ENCODE data around the gene MRE11. TPM values are rescaled to one million over a fixed set of nuclear protein-coding genes. Genes with fewer than 3 reads are reported as not detected.

MRE11 gene
- total RNA-seq, 1 experiment from 2014 or later = 40.7 TPM

- no peak overlapping the region for H2AFZ ChIP-seq (ENCODE audit: low read length)
- H2BK20ac ChIP-seq (ENCODE audit: low read depth, low read length, poor library complexity, severe bottlenecking) = no peak overlapping the region
- no peak overlapping the region for H3K4me2 ChIP-seq (ENCODE audit: insufficient read depth, insufficient read length, low read length)
- no peaks in the 10 kb centered on the region for H3K9me3 ChIP-seq (ENCODE audit: control insufficient read depth, low read depth, low read length)
- no peak overlapping the region for H3K4me3 Mint-ChIP-seq
- no peak overlapping the region for H3K14ac ChIP-seq (ENCODE audit: insufficient read depth, low read length)
- no peaks in the 10 kb centered on the region for H3K79me2 ChIP-seq (ENCODE audit: insufficient read depth, low read length)
- H3K27me3 ChIP-seq (ENCODE audit: insufficient read depth, low read length) = no peaks in the 10 kb centered on the region
- no peaks in the 10 kb centered on the region for H4K20me1 ChIP-seq (ENCODE audit: control insufficient read depth, insufficient read depth, insufficient read length)
- no peak overlapping the region for H4K91ac ChIP-seq (ENCODE audit: insufficient read length, low read depth, low read length)
- H4K5ac ChIP-seq (ENCODE audit: insufficient read length, low read depth, low read length) = no peak overlapping the region
- H4K8ac ChIP-seq (replicated peaks; ENCODE audit: insufficient read length, low read depth, low read length) = no peak overlapping the region
- H2BK5ac ChIP-seq (ENCODE audit: insufficient read length, low read length) = no peak overlapping the region
- H3K23ac ChIP-seq (ENCODE audit: insufficient read length, low read depth, low read length) = no peak overlapping the region
- H3K27ac Mint-ChIP-seq = no peak overlapping the region
- no peak overlapping the region for H2BK12ac ChIP-seq (ENCODE audit: insufficient read length, low read depth, low read length)
- no peak overlapping the region for H3K27ac ChIP-seq (ENCODE audit: insufficient read length, low read depth, low read length)
- no peak overlapping the region for H2BK120ac ChIP-seq (ENCODE audit: low read depth, low read length, poor library complexity, severe bottlenecking)
- no peak overlapping the region for H2AK5ac ChIP-seq (ENCODE audit: insufficient read length, low read length)
- no peak overlapping the region for H3K9ac ChIP-seq (ENCODE audit: extremely low read depth, insufficient read length, low read length)
- H3K4me1 Mint-ChIP-seq = no peaks in the 10 kb centered on the region
- H3K23me2 ChIP-seq (ENCODE audit: insufficient read length, low read depth, low read length, poor library complexity, severe bottlenecking) = no peaks in the 10 kb centered on the region
- no peak overlapping the region for H3K18ac ChIP-seq (ENCODE audit: insufficient read length, low read depth, low read length)
- H3K4ac ChIP-seq (ENCODE audit: low read depth, low read length) = no peak overlapping the region
- no peaks in the 10 kb centered on the region for H3K27me3 Mint-ChIP-seq (ENCODE audit: low read depth)
- no peak for TF ChIP-seq CTCF (conservative IDR thresholded peaks at IDR 0.05)
- DNase-seq = no peak
- no peaks in the 10 kb centered on the region for H3K79me1 ChIP-seq (ENCODE audit: insufficient read depth, low read depth, low read length, poor library complexity, severe bottlenecking)
- H2BK15ac ChIP-seq (ENCODE audit: low read depth, low read length) = no peak overlapping the region
- H3K9me3 Mint-ChIP-seq = no peaks in the 10 kb centered on the region
- no peak overlapping the region for H3K56ac ChIP-seq (ENCODE audit: insufficient read length, low read depth, low read length)
- peaks cover 4 to 26% (median 19%) of the 10 kb centered on the region in 3 experiments; a peak in 6 of 7 replicates for H3K36me3 Mint-ChIP-seq (ENCODE audit: insufficient read depth in 1 of 3, low read depth in 3 of 3)
- no peak overlapping the region for H3T11ph ChIP-seq (ENCODE audit: low read length)
- WGBS (ENCODE audit: extremely low coverage, insufficient read length, low lambda C conversion rate) = no CpG with 5 or more reads among the region's 2 CpGs
- H3K4me1 ChIP-seq (ENCODE audit: insufficient read depth, low read length) = no peaks in the 10 kb centered on the region
Measured at GRCh38 chr11:94454301-94454700, 39.3 kb downstream of the MRE11 start.

Data from H9 (cell line).